ENCODE measurements around the gene VAPB.
A peak's percentile ranks its signal among the peaks of the same experiment; 100 is the strongest.

VAPB gene

DNA sequence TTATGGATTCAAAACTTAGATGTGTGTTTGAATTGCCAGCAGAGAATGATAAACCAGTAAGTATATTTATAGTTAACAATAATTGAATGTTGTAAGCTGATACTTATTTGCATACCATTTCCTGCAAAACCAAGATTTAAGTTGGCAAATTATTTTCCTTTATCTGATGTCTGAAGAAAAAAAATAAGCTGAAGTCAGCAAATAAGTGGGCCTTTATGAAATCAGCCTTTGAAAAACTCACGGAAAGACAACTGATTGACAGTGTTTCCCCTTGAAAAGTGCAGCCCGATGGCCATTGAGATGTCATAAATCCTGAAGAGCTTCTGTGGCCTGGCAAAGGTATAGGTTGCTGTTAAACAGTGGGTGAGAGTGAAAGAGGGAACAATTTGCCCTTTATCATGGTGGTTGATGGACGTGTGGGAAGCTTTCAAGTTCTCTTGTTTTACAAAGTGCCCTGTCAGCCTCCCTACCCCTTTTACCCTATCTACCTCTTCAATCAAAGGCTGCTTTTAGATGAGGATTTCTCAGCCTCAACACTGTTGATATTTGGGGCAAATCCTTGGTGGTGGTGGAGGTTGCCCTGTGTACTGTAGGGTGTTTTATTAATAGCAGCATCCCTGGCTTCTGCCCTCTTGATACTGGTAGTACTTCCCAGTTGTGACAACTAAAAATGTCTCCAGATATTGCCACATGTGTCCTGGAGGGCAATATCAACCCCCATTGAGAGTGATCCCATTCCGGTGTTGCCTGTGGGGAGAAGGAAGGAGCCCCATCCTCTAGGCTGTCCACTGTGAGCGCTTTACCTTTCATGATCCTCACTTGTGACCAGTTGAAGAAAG, 50.2 kb downstream of the VAPB start:
- no peak for DNase-seq

DNA sequence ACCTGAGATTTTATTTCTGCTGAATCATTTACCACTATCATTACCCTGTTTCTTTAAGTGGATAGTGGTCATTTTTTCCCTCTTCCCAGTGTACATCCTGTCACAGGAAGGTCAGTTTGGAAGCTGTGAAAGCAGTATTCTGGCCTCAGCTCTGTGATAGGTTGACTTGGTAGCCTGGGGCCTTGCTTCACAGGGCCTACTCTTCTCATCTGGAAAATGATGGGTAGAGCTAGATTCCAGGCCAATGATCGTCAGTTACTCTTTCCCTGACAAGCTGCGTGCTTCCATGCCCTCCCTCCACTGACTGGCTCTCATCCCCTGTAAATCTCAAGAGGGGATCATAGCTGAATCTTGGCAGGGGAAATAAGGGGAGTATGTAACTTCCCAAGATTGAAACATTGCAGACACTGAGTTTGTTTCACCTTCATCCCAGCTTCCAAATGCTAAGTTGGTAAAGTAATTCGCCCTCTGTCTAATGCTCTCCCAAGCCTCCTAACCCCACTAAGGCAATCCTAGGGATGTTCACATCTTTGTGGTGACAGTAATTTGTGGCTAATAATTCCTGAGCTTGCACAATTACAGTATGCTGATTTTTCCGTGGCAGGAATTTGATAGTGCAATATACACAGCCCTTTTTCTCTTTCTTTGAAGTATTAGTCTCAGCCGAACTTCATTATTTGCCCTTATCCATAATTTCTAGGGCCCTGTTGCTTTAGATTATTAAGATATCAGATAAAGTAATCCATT, 51.2 kb downstream of the VAPB start:
- no peak for DNase-seq

DNA sequence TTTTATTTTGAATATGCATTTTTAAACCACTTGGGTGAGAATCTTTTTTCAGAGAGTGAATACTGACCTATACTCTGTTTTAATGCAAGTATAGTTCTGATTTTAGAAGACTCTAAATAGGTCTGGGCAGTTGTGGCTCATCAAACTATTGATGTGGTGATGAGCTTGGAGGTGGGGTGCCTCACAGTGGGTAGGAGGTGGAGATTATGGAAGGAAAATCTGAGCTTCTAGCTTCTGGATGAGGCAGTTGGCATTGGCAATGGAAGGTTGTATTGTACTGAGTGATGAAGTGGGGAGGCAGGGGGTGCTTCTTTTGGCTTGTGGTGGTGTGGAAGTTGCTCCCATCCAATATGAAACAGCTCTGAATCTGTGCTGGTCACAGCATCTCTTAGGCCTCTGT, 52.7 kb downstream of the VAPB start:
- DNase-seq = no peak

DNA sequence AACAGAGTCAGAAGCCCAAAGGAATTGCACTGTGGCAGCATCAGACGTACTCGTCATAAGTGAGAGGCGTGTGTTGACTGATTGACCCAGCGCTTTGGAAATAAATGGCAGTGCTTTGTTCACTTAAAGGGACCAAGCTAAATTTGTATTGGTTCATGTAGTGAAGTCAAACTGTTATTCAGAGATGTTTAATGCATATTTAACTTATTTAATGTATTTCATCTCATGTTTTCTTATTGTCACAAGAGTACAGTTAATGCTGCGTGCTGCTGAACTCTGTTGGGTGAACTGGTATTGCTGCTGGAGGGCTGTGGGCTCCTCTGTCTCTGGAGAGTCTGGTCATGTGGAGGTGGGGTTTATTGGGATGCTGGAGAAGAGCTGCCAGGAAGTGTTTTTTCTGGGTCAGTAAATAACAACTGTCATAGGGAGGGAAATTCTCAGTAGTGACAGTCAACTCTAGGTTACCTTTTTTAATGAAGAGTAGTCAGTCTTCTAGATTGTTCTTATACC, 55.8 kb downstream of the VAPB start:
- DNase-seq = no peak

DNA sequence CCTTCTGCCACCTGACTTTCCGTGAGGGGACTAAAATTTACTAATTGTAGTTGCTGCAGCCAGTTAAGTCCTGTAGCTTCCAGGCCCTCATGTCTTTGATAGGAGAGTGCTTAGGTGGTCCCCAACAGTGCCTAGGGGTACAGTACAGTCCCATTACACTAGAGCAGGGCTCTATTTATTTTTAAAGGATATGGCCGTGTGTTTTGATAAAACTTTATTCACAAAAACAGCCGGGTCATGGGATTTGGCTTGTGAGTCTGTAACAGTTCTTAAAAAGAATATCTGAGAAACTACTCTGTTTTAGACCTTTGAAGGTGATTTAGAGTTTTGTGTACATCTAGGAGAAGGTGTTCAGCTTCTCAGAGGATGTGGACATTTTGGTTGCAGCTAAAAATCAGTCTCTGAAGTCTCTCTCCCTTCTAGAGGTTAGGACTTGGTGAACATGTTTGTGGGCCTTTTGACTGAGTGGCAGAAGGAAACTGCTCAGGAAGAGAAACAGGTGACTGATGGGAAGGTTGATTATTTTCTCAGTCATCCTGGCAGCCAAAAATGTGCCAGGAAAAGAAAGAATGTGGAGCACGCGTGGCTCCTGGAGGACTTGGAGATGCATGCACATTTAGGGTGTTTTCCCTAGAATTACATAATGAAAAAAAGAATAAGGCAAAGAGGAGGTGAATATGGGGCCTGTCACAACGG, 57.4 kb downstream of the VAPB start:
- DNase-seq = no peak

DNA sequence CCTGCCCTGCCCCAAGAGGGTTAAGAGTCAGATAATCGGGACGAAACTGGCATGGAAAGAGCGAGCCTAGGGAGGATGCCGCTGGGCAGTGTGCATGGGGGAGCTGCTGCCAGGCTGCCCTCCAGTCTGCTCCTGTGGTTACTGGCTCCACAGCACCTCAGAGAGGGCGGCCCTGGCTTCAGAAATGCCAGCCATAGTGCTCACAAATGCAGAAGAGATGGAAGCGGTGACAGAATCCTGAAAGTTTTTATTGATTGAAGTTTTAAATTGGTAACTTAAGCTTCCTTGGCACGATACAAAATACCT, 57.9 kb downstream of the VAPB start:
- DNase-seq = no peak

DNA sequence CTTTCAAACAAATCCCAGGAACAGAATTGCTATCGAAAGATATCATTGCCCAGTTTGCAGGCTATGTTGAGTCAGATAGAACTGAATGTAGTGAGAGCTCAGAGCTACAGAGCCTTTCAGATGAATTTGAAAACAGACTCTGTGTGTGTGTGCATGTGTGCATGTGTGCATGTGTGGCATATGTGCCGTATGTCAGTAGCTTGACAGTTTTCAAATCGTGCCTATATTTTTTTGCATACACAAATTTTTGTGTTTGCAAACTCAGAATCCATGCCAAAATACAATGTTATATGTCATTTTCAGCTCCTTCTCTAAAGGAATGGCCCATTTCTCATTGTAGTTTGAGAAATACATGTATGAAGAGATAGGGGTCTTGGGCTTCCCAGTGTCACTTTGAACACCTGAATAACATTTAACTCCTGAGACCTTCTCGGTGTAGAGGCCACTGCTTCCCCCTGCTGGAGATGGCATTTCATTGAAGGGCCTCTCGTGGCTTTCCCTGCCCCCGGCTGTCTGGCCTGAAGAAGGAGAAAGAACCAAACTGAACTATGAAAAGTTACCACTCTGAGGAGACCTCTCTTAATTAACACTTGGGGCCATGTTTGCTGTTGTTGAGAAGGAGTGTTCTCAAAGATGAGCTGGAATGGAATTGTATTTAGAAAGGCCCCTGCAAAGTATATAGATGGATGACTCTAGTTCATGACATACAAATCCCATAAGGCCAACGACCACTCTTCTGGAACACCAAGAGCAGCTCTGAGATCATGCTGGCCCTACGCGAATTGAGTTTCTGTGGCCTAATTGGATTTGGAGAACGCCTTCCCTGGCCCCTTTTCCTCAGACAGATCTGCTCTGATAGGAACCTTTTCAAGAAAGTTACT, 58.7 kb downstream of the VAPB start:
- peak; percentile 2 for DNase-seq

DNA sequence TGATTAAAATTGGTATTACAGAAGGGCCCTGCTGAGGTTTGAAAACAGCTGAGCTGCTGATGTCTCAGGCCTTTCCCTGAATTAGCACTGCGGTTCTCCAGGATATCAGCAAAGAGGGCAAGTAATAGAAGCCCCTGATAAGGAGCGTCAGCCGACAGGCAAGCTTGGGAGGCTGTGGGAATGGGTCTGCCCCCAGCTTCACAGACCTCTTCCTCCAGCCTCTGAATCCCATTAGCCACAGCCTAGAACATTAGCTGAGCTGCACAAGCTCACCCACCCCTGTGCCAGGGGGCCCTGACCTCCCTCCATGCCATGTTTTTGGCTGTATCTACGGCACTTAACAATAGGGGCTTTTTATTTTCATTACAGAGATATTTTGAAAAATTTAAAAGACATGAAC, 59.9 kb downstream of the VAPB start:
- no peak for DNase-seq

DNA sequence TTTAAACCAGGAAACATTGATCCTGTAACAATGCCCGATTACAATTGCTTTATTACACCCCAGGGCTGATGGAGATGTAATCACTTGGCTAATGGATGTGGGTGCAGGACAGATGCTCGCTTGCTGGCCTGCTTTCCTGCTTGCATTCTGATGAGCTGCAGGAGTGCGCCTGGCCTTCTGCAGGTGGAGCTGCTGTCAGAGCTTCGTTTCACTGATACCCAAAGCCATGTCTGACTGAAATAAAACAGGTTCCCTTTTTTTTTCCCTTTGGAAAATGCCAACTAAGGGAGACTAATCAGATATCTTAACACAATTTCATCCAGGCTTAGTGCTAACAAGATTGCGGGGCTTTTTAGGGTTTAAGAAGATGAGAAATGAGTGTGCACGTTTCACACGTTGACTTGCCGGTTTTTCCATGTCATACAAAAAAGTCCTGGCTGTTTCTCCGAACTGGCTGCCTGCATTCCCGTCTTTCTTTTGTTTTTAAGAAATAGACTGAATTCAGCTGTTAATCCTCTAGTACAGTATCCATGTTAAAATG, 60.7 kb downstream of the VAPB start:
- DNase-seq = no peak

DNA sequence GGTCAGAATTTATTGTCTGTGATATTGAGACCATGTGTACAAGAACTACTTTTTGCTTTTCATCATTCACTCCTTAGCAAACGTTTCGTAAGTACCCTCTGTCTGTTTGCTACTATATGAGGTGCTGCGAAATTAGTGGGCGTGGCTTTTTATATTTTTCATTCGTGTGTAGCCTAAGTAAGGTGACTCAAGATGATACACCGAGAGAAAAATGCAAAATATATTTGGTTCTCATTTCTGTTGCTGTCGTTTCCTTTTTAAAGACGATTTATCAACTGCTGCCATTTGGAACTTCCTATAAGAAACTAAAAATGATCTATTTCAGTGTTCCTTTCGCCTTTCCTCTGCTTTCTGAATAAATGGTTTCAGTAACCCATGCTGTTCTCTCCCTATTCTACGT, 61.2 kb downstream of the VAPB start:
- DNase-seq = no peak

DNA sequence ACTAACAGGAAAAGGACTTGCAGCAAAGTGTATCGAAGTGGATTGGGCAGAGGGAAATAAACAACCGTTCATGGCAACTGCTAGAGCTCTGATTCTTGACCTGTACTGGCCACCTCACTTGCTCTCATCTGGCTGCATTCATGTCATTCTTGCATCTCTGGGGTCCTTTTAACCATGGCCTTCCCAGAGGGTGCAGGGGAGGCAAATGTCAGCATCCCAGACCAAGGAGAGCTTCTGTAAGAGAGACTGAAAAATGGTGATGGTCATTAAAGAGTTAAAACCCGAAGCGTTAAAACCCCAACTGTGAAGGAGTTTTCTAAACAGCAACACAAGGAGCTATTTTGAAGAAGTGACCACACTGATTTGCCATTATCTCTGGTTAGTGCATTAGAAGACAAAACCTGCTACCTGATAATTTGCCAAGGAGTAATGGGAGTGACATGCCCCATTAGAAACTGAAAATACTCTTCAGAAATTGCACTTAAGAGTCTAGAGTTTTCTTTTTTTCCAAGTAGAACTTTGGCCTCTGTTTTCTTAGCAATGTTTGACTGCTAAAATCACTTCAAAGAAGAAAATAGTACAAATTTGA, 63.7 kb downstream of the VAPB start:
- DNase-seq = no peak

DNA sequence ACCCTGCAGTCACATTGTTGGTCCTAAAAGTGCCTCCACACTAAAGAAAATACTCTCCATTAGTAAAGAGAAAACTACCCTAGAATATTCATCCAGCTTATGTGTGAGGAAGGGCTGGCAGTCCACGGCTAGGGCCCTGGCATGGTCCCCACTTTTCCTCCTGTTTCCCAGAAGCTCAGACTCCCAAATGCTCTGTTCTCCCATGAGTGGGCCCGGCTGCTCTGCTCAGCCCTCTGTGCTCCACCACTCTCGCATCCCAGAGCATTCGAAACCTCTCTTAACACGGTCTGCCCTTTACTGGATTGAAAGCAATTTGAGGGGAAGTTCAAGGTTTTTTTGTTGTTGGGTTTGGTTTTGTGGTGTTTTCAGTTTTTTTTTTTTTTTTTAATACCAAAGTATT, 64.4 kb downstream of the VAPB start:
- DNase-seq = no peak

DNA sequence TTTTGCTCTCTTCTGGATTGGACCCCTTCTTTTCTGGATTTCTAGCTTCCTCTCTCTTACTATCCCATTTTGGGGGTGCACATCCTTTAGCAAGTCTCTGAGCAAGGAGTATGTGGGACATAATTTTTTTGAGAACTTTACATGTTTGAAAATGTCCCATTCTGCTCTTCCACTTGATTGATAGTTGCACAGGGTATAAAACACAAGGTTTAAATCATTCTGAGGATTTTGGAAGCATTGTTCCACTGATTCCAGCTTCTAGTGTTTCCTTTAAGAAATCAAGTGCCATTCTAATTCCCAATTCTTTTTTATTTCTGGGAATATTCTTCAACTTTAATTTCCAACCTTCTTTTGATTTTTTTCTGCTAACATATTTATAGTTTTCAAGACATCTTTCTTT, 65.4 kb downstream of the VAPB start:
- DNase-seq = no peak

DNA sequence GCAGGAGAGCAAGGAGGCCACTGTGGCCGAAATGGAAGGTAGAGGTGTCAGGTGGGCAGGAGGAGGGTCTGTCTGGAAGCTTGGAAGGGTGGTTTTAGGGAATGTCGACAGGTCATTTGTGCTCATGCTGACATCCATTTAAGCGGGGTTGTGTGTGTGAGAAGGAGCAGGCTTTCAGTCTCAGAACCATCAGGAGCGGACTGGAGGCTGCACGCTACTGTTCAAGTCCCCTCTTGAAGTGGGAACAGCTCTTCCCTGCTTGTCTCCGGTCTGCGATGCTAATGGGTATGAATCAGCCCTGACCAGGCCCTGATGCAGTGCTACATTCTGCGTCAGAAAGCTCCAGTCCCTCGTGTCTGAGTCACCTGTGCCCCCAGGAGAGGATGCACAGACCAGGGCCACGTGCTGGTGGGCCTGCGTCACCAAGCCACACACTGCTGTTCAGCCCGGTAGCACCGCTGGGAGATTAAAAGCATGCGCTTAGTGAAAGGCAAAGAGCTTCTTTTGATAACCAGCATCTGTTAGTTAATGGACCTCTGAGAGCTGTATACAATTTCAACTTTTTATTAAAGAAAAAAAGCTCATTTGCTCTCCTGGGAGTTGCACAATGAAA, 68.2 kb downstream of the VAPB start:
- DNase-seq = no peak

DNA sequence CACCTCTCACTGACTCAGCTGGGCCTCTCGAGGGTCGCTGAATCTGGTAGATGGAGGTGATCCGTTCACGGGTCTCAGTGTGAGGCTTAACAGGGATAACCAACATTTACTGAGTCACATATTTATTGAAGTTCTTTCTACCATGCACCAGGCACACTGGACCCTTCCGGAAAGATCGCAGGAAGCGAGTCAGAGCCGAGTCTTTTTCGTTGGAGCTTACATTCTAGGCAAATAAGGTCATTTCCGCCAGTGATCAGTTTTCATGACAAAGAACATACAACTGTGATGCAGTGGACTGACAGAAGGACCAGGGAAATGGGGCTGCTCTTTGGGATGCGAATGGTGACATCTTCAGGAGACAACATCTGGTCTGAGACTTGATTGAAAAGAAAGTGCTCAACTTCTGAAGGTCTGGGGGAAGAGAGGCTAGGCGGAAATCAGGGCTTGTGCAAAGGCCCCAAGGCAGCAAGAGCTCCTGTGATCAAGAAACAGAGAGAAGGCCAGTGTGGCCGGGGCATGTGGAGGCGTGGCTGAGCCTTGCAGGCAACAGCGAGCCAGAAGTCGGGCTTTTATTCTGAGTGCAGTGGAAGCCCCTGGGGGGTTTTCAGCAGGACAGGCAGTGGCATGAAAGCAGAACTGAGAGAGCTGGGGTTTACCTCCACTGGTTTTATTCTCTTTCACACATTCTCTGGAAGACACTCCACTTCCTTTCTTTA, 69.5 kb downstream of the VAPB start:
- no peak for DNase-seq

DNA sequence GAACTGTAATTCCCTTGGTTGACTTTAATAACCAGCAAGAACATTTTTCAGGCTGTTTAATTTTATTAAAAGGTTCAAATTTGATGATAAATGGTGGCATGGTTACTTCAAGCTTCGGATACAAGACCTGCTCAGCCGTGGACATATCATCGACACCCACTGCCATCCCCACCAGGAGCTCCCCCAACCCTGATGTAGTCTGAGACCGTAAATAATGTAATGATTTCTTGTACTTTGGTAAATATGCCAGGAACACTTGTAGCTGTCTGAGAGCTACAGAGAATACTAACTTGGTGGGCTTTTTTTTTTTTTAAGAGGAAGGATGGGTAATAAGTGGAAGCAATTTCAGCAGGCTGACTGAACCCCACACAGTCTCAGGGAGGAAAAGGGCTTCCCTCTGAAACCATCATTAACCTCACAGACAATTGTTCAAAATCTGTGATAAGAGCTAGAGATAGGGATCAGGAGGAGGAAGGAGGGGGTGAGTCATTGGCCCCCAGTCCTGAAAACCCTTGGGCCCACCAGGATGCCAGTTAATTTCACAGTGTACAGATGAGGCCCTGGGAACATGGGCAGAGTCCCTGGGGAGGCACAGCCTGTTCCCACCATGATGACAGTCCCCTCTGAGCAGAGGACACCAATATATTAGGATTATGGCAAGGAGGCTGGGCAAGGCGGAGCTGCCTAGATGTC, 70.2 kb downstream of the VAPB start:
- no peak for DNase-seq

DNA sequence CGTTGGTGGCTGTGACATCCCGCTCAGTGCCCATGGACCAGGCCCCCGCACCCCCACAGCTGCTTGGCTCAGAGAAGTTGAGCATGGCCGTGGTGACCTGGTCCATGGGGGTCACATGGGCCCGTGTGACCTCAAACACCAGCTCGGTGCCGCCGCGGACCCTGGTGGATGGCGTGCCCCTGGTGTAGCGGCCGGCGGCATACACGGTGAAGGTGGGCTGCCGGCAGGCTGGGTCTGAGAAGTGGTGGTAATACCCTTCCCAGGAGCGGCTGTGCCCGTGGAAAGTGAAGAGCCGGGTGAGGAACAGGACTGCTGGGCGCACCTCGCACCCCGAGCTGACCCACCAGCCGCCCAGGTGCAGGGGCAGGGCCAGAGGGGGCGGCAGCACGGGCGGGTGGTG, 72.1 kb downstream of the VAPB start:
- no peak for DNase-seq

DNA sequence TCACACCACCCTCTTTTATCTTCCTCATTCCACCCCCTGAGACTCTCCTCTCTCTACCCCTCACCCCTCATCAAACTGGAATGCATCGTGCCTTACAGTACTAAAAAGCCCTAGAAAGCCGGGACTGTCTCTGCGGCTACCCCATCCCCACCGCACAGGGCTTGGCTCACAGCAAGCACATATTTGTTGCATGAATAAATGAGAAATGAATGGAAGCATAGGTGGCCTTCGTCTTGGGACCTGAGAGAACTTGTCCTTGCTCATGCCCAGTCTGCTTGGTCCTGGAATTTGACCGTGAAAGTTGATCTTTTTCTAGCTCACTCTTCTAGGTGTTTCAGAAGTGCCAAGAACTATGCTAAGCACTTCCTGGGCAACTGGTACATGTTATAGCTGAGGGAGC, 72.9 kb downstream of the VAPB start:
- no peak for DNase-seq

DNA sequence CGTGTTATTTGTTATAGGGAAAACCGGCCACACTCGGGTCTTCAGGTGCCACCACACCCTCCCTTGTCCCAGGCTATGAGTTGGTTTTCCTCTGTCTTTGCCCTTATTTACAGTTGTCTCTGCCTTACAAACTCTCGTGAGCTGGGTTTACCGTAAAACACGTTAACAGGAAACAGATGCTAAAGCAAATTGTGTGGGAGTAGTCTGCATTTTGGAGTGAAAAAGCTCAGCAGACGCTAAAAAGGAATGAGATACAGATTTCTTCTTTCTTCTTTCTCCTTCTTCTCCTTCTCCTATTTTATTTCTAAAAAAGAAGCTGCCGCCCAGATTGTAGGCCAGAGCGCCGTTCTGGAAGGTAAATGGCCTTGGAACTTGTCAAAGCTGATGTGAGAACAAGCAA, 74.2 kb downstream of the VAPB start:
- DNase-seq = no peak

DNA sequence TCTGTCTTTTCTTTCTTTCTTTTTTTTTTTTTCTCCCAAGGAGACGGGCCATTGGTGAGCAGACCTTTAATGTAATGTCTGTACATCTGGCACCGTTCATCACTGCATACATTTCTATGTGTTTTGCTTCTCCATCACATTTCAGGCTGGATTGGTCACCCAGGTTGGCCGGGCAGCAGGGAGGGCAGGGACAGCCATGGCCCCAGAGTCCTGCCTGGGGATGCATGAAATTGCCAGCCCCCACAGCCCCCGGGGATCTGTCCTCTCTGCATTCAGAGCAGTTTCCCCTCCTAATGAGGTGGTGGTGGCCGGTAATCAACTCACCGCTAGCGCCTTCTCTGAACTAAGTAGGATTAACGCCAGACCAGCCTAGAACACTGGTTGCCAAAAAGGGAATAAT, 75.8 kb downstream of the VAPB start:
- DNase-seq = no peak

All from NCI-H1694 (cell line).